Measurements from ENCODE around the gene LHPP.

DNA sequence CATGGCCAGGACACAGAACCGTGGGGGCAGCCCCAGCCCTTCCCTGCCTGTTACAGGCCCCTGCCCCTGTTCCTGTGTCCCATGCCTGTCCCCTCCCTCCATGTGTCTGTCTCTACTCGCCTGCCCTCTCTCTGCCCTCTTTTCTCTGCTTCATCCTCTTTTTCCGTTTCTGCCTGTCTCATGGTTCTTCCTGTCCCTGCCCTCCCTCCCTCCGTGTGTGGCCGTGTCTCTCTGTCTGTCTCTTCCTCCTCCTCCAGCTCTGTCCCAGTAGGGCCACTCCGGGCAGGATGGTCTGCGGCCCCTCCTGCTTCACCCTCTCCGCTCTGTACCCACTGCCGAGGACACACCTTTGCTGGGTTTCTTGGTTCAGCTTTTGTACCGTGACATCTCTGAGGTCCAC lies 145.2 kb downstream of the LHPP start:
- TF ChIP-seq, protein P1, sequence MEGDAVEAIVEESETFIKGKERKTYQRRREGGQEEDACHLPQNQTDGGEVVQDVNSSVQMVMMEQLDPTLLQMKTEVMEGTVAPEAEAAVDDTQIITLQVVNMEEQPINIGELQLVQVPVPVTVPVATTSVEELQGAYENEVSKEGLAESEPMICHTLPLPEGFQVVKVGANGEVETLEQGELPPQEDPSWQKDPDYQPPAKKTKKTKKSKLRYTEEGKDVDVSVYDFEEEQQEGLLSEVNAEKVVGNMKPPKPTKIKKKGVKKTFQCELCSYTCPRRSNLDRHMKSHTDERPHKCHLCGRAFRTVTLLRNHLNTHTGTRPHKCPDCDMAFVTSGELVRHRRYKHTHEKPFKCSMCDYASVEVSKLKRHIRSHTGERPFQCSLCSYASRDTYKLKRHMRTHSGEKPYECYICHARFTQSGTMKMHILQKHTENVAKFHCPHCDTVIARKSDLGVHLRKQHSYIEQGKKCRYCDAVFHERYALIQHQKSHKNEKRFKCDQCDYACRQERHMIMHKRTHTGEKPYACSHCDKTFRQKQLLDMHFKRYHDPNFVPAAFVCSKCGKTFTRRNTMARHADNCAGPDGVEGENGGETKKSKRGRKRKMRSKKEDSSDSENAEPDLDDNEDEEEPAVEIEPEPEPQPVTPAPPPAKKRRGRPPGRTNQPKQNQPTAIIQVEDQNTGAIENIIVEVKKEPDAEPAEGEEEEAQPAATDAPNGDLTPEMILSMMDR (IDR thresholded peaks at IDR 0.05): no peak
- TF ChIP-seq CHD4 (IDR thresholded peaks at IDR 0.05; ENCODE audit: borderline replicate concordance): no peak
